K562 (cell line): ENCODE measurements around the gene PNKD. TPM values are rescaled to one million over a fixed set of nuclear protein-coding genes. Genes with fewer than 3 reads are reported as not detected.
A peak's percentile ranks its signal among the peaks of the same experiment; 100 is the strongest.

Experiments
- ATAC-seq: fragments of 200-7000 bp; cut with Tn5 transposase; 3 replicates; pipeline ENCODE4 v1.9.1; 2020; ENCODE audit warnings: moderate library complexity
- BruUV-seq: library from RNA; stranded (reverse); fragments of 400-500 nt; replicated peaks from 2 replicates; lab custom pipeline; 2021; lab: Mats Ljungman, UMichigan
- CTCF ChIA-PET: fragments of 300-600 bp; formaldehyde crosslinking; extraction: SDS; loops from one replicate; lab custom pipeline; 2021; ENCODE audit warnings: low intra/inter-chr PET ratio; lab: Yijun Ruan, JAX
- POLR2A ChIA-PET: fragments of 300-600, 350-650 bp; sonication (Branson Sonifier 250); formaldehyde crosslinking; extraction: SDS; loops from one replicate; lab custom pipeline; 2021; ENCODE audit warnings: antibody characterized with exemption, inconsistent platforms; lab: Yijun Ruan, JAX
- DNase-seq, 4 experiments: peaks; one replicate each; pipeline versions ENCODE4 v3.0.0 to v3.0.0-alpha.2; 2011 to 2018; ENCODE audit warnings: low spot score in 3 of 4, mixed read lengths in 3 of 4; ENCODE audit errors: extremely low read depth in 1 of 4
- FAIRE-seq: peaks from 2 replicates; lab custom pipeline; 2011; peaks lifted over from hg19 to GRCh38; lab: Jason Lieb, UNC
- H2AFZ ChIP-seq: 2 replicates; pipeline ENCODE4 v1.6.0; 2011; ENCODE audit warnings: low read depth, low read length, control low read depth, inconsistent platforms
- H3K27ac ChIP-seq: fragments of 200-600 bp; 3 replicates; pipeline ENCODE4 v1.8.0; 2011; ENCODE audit warnings: low read depth, mild to moderate bottlenecking, control low read depth, inconsistent platforms, low read length, moderate library complexity, mixed read lengths; ENCODE audit errors: extremely low read depth
- H3K27me3 ChIP-seq, 2 experiments: fragments of 300-600 bp in 1 of 2; 2 replicates in 1 of 2; 3 replicates in 1 of 2; pipeline versions ENCODE4 v1.6.0 to v1.8.0; 2011; ENCODE audit warnings: inconsistent platforms in 2 of 2, low read length in 2 of 2, mild to moderate bottlenecking in 1 of 2, mixed read lengths in 1 of 2, moderate library complexity in 1 of 2; ENCODE audit not compliant: control insufficient read depth in 2 of 2, insufficient read depth in 2 of 2
- H3K36me3 ChIP-seq: fragments of 300-600 bp; 3 replicates; pipeline ENCODE4 v1.8.0; 2011; ENCODE audit warnings: mild to moderate bottlenecking, low read length, inconsistent platforms; ENCODE audit not compliant: control insufficient read depth, insufficient read depth
- H3K4me1 ChIP-seq, 2 experiments: fragments of 200-600 bp in 1 of 2; replicated peaks in 1 of 2; 2 replicates in 1 of 2; 3 replicates in 1 of 2; pipeline versions ENCODE4 v1.5.1 to v1.8.0; 2011; ENCODE audit warnings: inconsistent platforms in 2 of 2, low read length in 2 of 2, mild to moderate bottlenecking in 1 of 2, mixed read lengths in 1 of 2, moderate library complexity in 1 of 2; ENCODE audit not compliant: control insufficient read depth in 2 of 2, insufficient read depth in 2 of 2
- H3K4me2 ChIP-seq: 2 replicates; pipeline ENCODE4 v1.6.1; 2011; ENCODE audit warnings: low read length, control low read depth, inconsistent platforms, mixed read lengths; ENCODE audit not compliant: insufficient read depth
- H3K4me3 ChIP-seq: fragments of 200-600 bp; sonication (generic), shearing (Covaris generic); 2 replicates; pipeline ENCODE4 v1.5.1; 2016; ENCODE audit warnings: control low read depth, inconsistent platforms
- H3K79me2 ChIP-seq: fragments of 200-600 bp; 3 replicates; pipeline ENCODE4 v1.8.0; 2011; ENCODE audit warnings: low read length, inconsistent platforms; ENCODE audit not compliant: control insufficient read depth, insufficient read depth
- H3K9ac ChIP-seq, 2 experiments: 2 replicates each; pipeline versions ENCODE4 v1.6.0 to v1.6.1; 2011; ENCODE audit warnings: low read depth in 2 of 2, low read length in 2 of 2, control low read depth in 1 of 2, inconsistent platforms in 1 of 2, mild to moderate bottlenecking in 1 of 2, mixed read lengths in 1 of 2; ENCODE audit not compliant: insufficient read depth in 1 of 2
- H3K9me1 ChIP-seq: one replicate; pipeline ENCODE4 v1.6.0; 2011; ENCODE audit warnings: inconsistent platforms, mild to moderate bottlenecking, low read length, moderate library complexity; ENCODE audit not compliant: control insufficient read depth, insufficient read depth
- H3K9me3 ChIP-seq: replicated peaks from 2 replicates; pipeline ENCODE4 v1.5.1; 2011; ENCODE audit warnings: low read depth, low read length, inconsistent platforms; ENCODE audit not compliant: control insufficient read depth, insufficient read depth
- H4K20me1 ChIP-seq: replicated peaks from 2 replicates; pipeline ENCODE4 v1.6.1; 2011; ENCODE audit warnings: low read length, inconsistent platforms, mixed read lengths; ENCODE audit not compliant: control insufficient read depth, insufficient read depth
- SMARCC2 ChIP-seq: fragments of 450-650 bp; IDR thresholded peaks from 2 replicates; pipeline ENCODE4 v1.6.1; 2017; ENCODE audit warnings: antibody characterized with exemption, moderate library complexity, mild to moderate bottlenecking, low read depth
- WGBS: fragments of 100-300 bp; shearing (Covaris generic); methylation state at CpG from one replicate; pipeline ENCODE4 v1.1.6; 2016; ENCODE audit warnings: low coverage, mixed read lengths; ENCODE audit not compliant: insufficient coverage; ENCODE audit errors: missing lambda C conversion rate; 5-methylcytosine and 5-hydroxymethylcytosine counted together
- in situ Hi-C: fragments of 300-500 bp; cut with MboI; formaldehyde crosslinking; loops from 4 replicates; pipeline ENCODE4 v1.15.0; 2018; ENCODE audit warnings: inconsistent platforms, mixed read lengths
- intact Hi-C: fragments of 100-400 bp; cut with micrococcal nuclease; formaldehyde crosslinking; loops from 2 replicates; pipeline ENCODE4 v1.14.2; 2022
- polyA plus RNA-seq, 8 experiments: library from polyadenylated mRNA; depleted of rRNA in 4 of 8; stranded (reverse) in 5 of 8; unstranded in 3 of 8; fragments of >200 nt; fragmentation: Nextera tagmentation in 2 of 8; fragmentation: Illumina TruSeq in 1 of 8; extraction: Ambion mirVana in 2 of 8; extraction: Trizol in 1 of 8; gene quantifications; 2 replicates each; pipeline versions ENCODE4 v1.2.1 to v1.2.3, GENCODE V29; 2011 to 2014; ENCODE audit warnings: inconsistent platforms in 1 of 8, missing spikeins in 1 of 8
- total RNA-seq, 7 experiments: library from RNA; depleted of rRNA in 6 of 7; stranded (reverse); fragments of >200 nt in 6 of 7; fragmentation: Illumina TruSeq in 2 of 7; extraction: Trizol in 2 of 7; gene quantifications; 2 replicates each; pipeline versions ENCODE4 v1.2.1 to v1.2.3, GENCODE V29; 2011 to 2021; ENCODE audit warnings: low replicate concordance in 1 of 7
- TF ChIP-seq, protein P1 (sequence below): fragments of 200-800 bp; sonication (Bioruptor generic); IDR thresholded peaks from 2 replicates; pipeline ENCODE4 v1.6.1; 2016; ENCODE audit warnings: missing genetic modification characterization, missing compliant biosample characterization
- TF ChIP-seq, protein P2 (sequence below), 2 experiments: fragments of 450-650 bp in 1 of 2; sonication (generic) in 1 of 2; formaldehyde crosslinking in 1 of 2; IDR thresholded peaks in 1 of 2; conservative IDR thresholded peaks in 1 of 2; 2 replicates each; pipeline versions ENCODE4 v1.6.1 to v1.8.1; 2016 to 2023; ENCODE audit warnings: mild to moderate bottlenecking in 2 of 2, moderate library complexity in 2 of 2, inconsistent platforms in 1 of 2, missing genetic modification reagents in 1 of 2

PNKD gene
- total and polyA plus RNA-seq, 9 of the 15 experiments (the other 6 are each of a cell fraction or from before 2014, with no cell fraction given): 26.0 to 105 (median 60.1) TPM

DNA sequence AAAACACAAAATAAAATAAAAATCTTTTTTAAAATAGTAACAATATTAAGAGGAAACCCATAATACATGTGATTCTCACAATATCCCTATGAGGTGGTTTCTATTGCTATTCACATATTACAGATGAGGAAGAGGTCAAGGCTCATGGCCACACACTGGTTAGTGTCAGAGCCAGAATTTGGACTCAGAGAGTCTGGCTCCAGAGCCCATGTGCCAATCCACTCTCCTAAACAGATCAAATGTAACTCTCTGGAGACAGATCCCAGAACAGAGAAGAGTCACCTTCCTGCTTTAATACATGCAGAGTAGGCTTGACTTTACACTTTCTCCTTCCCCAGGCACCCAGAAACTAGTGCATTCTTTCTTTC, 101.6 kb downstream of the PNKD start (continued):
- TF ChIP-seq, protein P1, sequence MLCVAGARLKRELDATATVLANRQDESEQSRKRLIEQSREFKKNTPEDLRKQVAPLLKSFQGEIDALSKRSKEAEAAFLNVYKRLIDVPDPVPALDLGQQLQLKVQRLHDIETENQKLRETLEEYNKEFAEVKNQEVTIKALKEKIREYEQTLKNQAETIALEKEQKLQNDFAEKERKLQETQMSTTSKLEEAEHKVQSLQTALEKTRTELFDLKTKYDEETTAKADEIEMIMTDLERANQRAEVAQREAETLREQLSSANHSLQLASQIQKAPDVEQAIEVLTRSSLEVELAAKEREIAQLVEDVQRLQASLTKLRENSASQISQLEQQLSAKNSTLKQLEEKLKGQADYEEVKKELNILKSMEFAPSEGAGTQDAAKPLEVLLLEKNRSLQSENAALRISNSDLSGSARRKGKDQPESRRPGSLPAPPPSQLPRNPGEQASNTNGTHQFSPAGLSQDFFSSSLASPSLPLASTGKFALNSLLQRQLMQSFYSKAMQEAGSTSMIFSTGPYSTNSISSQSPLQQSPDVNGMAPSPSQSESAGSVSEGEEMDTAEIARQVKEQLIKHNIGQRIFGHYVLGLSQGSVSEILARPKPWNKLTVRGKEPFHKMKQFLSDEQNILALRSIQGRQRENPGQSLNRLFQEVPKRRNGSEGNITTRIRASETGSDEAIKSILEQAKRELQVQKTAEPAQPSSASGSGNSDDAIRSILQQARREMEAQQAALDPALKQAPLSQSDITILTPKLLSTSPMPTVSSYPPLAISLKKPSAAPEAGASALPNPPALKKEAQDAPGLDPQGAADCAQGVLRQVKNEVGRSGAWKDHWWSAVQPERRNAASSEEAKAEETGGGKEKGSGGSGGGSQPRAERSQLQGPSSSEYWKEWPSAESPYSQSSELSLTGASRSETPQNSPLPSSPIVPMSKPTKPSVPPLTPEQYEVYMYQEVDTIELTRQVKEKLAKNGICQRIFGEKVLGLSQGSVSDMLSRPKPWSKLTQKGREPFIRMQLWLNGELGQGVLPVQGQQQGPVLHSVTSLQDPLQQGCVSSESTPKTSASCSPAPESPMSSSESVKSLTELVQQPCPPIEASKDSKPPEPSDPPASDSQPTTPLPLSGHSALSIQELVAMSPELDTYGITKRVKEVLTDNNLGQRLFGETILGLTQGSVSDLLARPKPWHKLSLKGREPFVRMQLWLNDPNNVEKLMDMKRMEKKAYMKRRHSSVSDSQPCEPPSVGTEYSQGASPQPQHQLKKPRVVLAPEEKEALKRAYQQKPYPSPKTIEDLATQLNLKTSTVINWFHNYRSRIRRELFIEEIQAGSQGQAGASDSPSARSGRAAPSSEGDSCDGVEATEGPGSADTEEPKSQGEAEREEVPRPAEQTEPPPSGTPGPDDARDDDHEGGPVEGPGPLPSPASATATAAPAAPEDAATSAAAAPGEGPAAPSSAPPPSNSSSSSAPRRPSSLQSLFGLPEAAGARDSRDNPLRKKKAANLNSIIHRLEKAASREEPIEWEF (CRISPR knock-in tag): no peak
- TF ChIP-seq, all 486 proteins: peak for 0

DNA sequence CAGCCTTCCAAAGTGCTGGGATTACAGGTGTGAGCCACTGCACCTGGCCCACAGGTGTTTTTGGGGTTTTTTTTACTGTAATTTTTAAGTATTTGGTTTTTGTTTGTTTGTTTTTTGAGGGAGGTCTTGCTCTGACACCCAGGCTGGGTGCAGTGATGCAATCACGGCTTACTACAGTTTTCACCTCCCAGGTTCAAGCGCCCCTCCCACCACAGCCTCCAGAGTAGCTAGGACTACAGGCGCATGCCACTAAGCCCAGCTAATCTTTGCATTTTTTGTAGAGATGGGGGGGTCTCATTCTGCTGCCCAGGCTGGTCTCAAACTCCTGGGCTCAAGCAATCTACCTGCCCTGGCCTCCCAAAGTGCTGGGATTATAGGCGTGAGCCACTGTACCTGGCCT, 104.5 kb downstream of the PNKD start:
- WGBS: 33% methylated on average over 1 of the region's 4 CpGs
- intact Hi-C loops: no loop called here
- H3K9ac ChIP-seq: no peak overlapping the region
- no peak overlapping the region for H2AFZ ChIP-seq
- POLR2A ChIA-PET: interaction anchor here (0.5 to 0.7 kb wide), 3 partner anchors 84 to 208 kb away, joined by 3 to 5 read pairs (median 4); no protein-coding TSS in a partner anchor
- H3K4me1 ChIP-seq: 0 out of 5 replicates have a peak, but pooled peaks cover 0 to 2% of the 10 kb centered on the region in 2 experiments
- no TSS peak for BruUV-seq
- no peaks in the 10 kb centered on the region for H3K27me3 ChIP-seq
- no peaks in the 10 kb centered on the region for H4K20me1 ChIP-seq
- CTCF ChIA-PET: no interaction called here
- no peaks in the 10 kb centered on the region for H3K79me2 ChIP-seq
- H3K4me2 ChIP-seq: no peak overlapping the region
- H3K9me1 ChIP-seq: no peaks in the 10 kb centered on the region
- H3K9me3 ChIP-seq: no peaks in the 10 kb centered on the region
- H3K4me3 ChIP-seq: no peak overlapping the region
- no peak for ATAC-seq
- no peak for FAIRE-seq
- TF ChIP-seq, protein P2, sequence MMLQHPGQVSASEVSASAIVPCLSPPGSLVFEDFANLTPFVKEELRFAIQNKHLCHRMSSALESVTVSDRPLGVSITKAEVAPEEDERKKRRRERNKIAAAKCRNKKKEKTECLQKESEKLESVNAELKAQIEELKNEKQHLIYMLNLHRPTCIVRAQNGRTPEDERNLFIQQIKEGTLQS (IDR thresholded peaks at IDR 0.05): peak; percentile 52
- TF ChIP-seq, protein P2 (CRISPR knock-in tag; conservative IDR thresholded peaks at IDR 0.05): no peak
- no peak for TF ChIP-seq SMARCC2
- no peaks in the 10 kb centered on the region for H3K36me3 ChIP-seq
- no peak overlapping the region for H3K27ac ChIP-seq
- DNase-seq: no peak
- in situ Hi-C loops: no loop called here
